Panc1 (cell line): ENCODE measurements around the gene ABCA1. TPM values are rescaled to one million over a fixed set of nuclear protein-coding genes. Genes with fewer than 3 reads are reported as not detected.

Experiments
- ATAC-seq: fragments of 200-7000 bp; cut with Tn5 transposase; 2 replicates; pipeline ENCODE4 v1.9.1; 2020; ENCODE audit warnings: mild to moderate bottlenecking, moderate library complexity
- BruUV-seq: library from RNA; stranded (reverse); fragments of 400-500 nt; replicated peaks from 2 replicates; lab custom pipeline; 2021; lab: Mats Ljungman, UMichigan
- CTCF ChIA-PET: fragments of 300-600 bp; sonication (Branson Sonifier 250); formaldehyde crosslinking; loops from one replicate; lab custom pipeline; 2022; ENCODE audit warnings: antibody characterized with exemption; lab: Charles Lee
- POLR2A ChIA-PET: fragments of 300-600 bp; sonication (Branson Sonifier 250); formaldehyde crosslinking; loops from one replicate; lab custom pipeline; 2022; ENCODE audit warnings: antibody characterized with exemption; lab: Charles Lee
- DNase-seq: peaks from one replicate; pipeline ENCODE4 v3.0.0-alpha.2; 2010; ENCODE audit warnings: low read depth, low spot score
- H3K27ac ChIP-seq: 2 replicates; pipeline ENCODE4 v1.5.1; 2011; ENCODE audit warnings: mild to moderate bottlenecking, low read length, inconsistent platforms
- H3K27me3 ChIP-seq: fragments of 200-500 bp; sonication (Bioruptor generic); 2 replicates; pipeline ENCODE4 v1.6.0; 2014; ENCODE audit warnings: low read length, inconsistent platforms; ENCODE audit not compliant: control insufficient read depth, insufficient read depth
- H3K36me3 ChIP-seq: fragments of 200-500 bp; sonication (Bioruptor generic); 2 replicates; pipeline ENCODE4 v1.5.1; 2014; ENCODE audit warnings: inconsistent platforms, mild to moderate bottlenecking, low read length, moderate library complexity; ENCODE audit not compliant: control insufficient read depth, insufficient read depth
- H3K4me1 ChIP-seq: 2 replicates; pipeline ENCODE4 v1.5.1; 2011; ENCODE audit warnings: inconsistent platforms, mild to moderate bottlenecking, low read length, moderate library complexity; ENCODE audit not compliant: control insufficient read depth, insufficient read depth
- H3K4me3 ChIP-seq, 2 experiments: 2 replicates each; pipeline ENCODE4 v1.5.1; 2011 to 2012; ENCODE audit warnings: low read depth in 2 of 2, low read length in 2 of 2, mild to moderate bottlenecking in 2 of 2, inconsistent platforms in 1 of 2, moderate library complexity in 1 of 2
- H3K9me3 ChIP-seq: fragments of 200-500 bp; sonication (Bioruptor generic); 2 replicates; pipeline ENCODE4 v1.5.1; 2014; ENCODE audit warnings: low read depth, mild to moderate bottlenecking, inconsistent platforms, low read length, moderate library complexity; ENCODE audit not compliant: control insufficient read depth, insufficient read depth
- CTCF ChIP-seq: fragments of 450-650 bp; IDR thresholded peaks from 2 replicates; pipeline ENCODE4 v1.5.1; 2017; ENCODE audit warnings: mild to moderate bottlenecking
- POLR2AphosphoS5 ChIP-seq: IDR thresholded peaks from 2 replicates; pipeline ENCODE4 v1.6.1; 2012; ENCODE audit warnings: mild to moderate bottlenecking, low read depth, low read length, moderate library complexity
- REST ChIP-seq, 2 experiments: IDR thresholded peaks; 2 replicates each; pipeline ENCODE4 v1.6.1; 2011 to 2012; ENCODE audit warnings: low read depth in 2 of 2, control low read depth in 1 of 2, low read length in 1 of 2, mild to moderate bottlenecking in 1 of 2, moderate library complexity in 1 of 2; ENCODE audit not compliant: insufficient read depth in 1 of 2
- SIN3A ChIP-seq: IDR thresholded peaks from 2 replicates; pipeline ENCODE4 v1.6.1; 2012; ENCODE audit warnings: low read depth, mild to moderate bottlenecking, low read length, moderate library complexity, borderline replicate concordance; ENCODE audit not compliant: insufficient read depth
- TCF7L2 ChIP-seq: IDR thresholded peaks from 2 replicates; pipeline ENCODE4 v1.6.1; 2011; ENCODE audit warnings: mild to moderate bottlenecking, low read depth, low read length, inconsistent platforms
- in situ Hi-C: cut with HindIII; loops from 2 replicates; pipeline ENCODE4 v1.10.0; 2016; ENCODE audit warnings: low sequenced_read_pairs, low pct_unique_long_range_greater_than_20kb
- intact Hi-C: fragments of 100-400 bp; cut with micrococcal nuclease; formaldehyde crosslinking; loops from one replicate; pipeline ENCODE4 v1.10.0; 2022; ENCODE audit not compliant: unreplicated experiment
- total RNA-seq: library from RNA; stranded (reverse); gene quantifications from one replicate; pipeline ENCODE4 v1.2.1, GENCODE V29; 2021; ENCODE audit not compliant: unreplicated experiment

Gene ABCA1
- total RNA-seq, 1 experiment from 2014 or later: 2.6 TPM

- no peak overlapping the region for H3K4me3 ChIP-seq
- H3K27ac ChIP-seq: no peak overlapping the region
- ChIA-PET POLR2A (no interaction called here), CTCF (no interaction called here)
- no peaks in the 10 kb centered on the region; the same call in 1 of the 2 replicates for H3K36me3 ChIP-seq
- H3K27me3 ChIP-seq: no peaks in the 10 kb centered on the region
- H3K4me1 ChIP-seq: no peaks in the 10 kb centered on the region
- in situ Hi-C loops: no loop called here
- no TSS peak for BruUV-seq
- DNase-seq: no peak
- TF ChIP-seq SIN3A (no peak), CTCF (peak; percentile 52; the same call in 1 of the 2 replicates)
- no peaks in the 10 kb centered on the region for H3K9me3 ChIP-seq
- intact Hi-C loops: loop anchor here (2.0 kb wide), 1 partner anchor 634 kb away; no protein-coding TSS in a partner anchor
- no peak; the same call in 1 of the 2 replicates for ATAC-seq
These were observed 147.1 kb downstream of the ABCA1 start for GRCh38 chr9:104780796-104781395.

- H3K4me1 ChIP-seq: no peaks in the 10 kb centered on the region
- CTCF ChIA-PET: no interaction called here
- no peaks in the 10 kb centered on the region; the same call in 1 of the 2 replicates for H3K36me3 ChIP-seq
- ATAC-seq (no peak), DNase-seq (no peak)
- no peak overlapping the region for H3K27ac ChIP-seq
- no peak overlapping the region for H3K4me3 ChIP-seq
- POLR2A ChIA-PET: no interaction called here
- no peak for TF ChIP-seq TCF7L2
- no peak for TF ChIP-seq POLR2AphosphoS5
- no peak for TF ChIP-seq CTCF
- no peak for TF ChIP-seq REST (IDR thresholded peaks at IDR 0.05; ENCODE audit: insufficient read depth in 1 of 2, low read depth in 2 of 2, low read length in 1 of 2)
- no peak for TF ChIP-seq SIN3A
- H3K9me3 ChIP-seq: no peaks in the 10 kb centered on the region
- intact Hi-C loops (loop anchor here (2.0 kb wide), 1 partner anchor 635 kb away; no protein-coding TSS in a partner anchor), in situ Hi-C loops (no loop called here)
- BruUV-seq: no TSS peak
- no peaks in the 10 kb centered on the region for H3K27me3 ChIP-seq
These were observed 147.9 kb downstream of the ABCA1 start for GRCh38 chr9:104779946-104780535.
